Right kidney (tissue), 1 donor: ENCODE measurements around the gene LIMS2.
A peak's percentile ranks its signal among the peaks of the same experiment; 100 is the strongest.

ENCODE experiments used
- DNase-seq: peaks from one replicate; pipeline ENCODE4 v3.0.0-alpha.2; 2016

The LIMS2 gene

DNA sequence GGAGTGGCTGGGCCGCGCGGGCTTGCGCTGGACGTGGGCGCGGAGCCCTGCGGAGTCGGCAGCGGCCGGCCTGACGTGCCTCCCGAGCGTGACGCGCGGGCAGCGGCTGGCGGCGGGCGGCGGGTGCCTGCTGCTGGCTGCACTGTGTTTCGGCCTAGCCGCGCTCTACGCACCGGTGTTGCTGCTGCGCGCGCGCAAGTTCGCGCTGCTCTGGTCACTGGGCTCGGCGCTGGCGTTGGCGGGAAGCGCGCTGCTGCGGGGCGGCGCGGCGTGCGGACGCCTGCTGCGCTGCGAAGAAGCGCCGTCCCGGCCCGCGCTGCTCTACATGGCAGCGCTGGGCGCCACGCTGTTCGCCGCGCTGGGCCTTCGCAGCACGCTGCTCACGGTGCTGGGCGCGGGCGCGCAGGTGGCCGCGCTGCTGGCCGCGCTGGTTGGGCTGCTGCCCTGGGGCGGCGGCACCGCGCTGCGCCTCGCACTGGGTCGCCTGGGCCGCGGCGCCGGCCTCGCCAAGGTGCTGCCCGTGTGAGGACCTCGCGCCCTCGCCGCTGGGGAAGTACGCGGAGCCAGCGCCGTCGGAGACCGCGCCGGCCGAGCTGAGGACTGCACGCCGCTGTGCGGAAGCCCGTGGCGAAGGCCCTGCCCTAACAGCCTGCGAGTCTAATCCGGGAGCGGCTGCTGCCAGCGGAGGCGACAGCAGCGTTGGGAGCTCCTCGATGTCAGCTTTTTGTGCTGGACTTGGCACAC, 26.5 kb upstream of the LIMS2 start:
- peak; percentile 93 for DNase-seq

DNA sequence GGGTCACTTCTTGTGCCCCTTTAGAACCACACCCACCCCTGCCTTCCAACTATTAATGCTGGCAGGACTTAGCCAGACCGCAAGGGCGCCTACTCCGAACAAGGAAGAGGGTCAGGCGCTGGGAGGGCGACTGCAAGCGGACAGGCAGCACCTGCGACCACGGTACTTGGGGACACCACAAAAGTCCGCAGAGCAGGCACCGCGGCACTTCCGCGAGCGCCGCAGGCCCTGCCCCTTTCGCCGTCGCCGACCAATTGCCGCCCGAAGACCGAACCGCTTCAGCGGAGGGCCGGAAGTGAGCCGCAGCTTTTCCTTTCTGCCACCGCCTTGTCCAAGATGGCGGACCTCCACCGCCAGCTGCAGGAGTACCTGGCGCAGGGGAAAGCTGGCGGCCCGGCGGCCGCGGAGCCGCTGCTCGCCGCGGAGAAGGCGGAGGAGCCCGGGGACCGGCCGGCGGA, 25.9 kb upstream of the LIMS2 start, which contains the start of gene SFT2D3:
TSS of gene SFT2D3 (plus strand) at position 305 of the 458 bp plus-strand sequence. CDS start at position 337, 32 bp downstream.
- DNase-seq, result peak; percentile 89

DNA sequence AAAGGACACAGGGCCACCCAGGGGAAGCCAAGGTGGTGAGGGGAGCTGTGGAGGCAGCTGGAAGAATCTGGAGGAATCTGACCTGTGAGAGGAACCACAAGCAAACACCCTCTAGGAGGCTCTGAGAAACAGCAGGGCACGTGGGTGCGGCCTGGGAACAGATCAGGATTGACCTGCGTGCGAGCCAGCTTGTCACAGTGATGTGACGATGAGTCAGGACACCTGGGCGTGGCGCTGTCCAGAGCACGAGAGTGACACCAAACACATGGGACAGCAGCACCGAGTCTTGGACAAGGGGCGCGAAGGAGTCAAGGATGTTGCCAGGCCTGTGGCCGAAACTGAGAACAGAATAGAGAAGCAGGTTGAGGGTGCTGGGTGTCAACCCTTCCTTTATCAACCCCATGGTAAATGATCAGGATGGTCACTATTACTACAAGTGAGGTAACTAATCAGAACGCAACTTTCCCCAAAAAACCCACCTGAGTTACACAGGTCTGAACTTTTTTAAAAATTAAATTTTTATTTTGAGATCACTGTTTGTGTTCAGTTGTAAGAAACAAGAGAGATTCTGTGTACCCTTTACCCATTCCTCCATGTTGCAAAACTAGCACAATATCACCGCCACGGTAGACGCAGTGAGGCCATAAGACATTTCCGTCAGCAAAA, 25.3 kb upstream of the LIMS2 start:
- DNase-seq, result peak; percentile 48

DNA sequence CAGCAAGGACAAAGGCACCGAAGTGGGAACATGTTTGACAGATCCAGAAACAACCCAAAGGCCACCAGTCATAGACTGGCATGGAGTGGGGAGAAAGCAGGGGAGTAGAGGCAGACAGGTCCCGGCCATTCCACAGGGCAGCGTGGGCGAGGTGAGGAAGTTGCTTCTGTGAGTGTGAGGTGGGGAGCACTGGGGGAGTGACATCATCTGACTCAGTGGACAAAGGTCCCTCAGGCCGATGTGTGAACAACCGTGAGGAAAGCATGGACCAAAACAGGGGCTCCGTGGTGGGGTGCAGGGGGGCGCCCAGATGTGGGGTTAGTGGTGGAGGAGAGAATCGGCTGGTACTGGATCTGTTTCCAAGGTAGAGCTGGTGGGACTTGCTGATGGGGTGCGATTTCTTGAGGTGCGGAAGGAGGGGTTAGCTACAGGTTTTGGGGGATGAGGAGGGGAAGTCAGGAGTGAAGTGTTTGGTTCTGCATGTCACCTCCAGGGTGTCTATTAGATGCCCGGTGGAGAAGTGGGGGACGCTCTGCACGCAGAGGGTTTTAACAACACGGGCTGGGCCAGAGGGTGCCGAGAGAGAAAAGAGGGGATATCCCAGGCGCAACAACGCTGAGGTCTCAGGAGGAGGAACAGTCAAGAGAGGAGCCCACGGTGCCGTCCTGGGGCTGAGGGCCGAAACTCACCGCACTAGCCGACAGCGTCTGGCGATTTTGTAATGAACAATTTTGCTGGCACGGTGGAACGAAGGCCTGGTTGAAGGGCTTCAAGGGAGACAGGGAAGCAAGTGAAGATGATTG, 23.4 kb upstream of the LIMS2 start:
- DNase-seq, result no peak

DNA sequence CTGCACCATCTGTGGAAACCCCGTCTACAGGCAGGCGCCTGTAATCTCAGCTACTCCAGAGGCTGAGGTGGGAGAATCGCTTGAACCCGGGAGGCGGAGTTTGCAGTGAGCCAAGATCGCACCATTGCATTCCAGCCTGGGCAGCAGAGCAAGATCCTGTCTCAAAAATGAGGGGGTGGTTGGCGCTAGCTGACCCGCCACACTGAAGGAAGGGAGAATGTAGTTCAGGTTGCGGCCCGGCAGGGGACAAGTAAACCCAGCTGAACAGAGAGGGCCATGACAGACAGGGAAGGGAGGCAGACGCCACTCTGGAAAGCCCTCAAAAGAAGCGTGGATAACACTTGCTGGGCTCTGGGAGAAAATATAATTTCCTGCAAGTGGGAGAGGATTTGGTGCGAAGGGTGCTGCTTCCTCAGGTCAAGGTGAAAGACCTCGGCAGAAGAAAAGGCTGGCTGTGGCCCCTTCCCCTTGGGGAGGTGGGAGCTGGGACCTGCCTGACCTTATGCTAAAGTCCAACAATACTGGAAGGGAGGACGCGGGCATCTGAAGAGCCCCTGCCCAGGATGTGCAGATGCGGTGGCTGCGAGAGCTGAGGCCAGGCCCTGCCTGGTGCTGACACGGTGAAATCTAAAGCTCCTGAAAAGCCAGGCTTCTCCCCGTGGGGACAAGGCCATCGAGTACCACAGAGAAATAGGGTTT, 22.3 kb upstream of the LIMS2 start:
- no peak for DNase-seq

DNA sequence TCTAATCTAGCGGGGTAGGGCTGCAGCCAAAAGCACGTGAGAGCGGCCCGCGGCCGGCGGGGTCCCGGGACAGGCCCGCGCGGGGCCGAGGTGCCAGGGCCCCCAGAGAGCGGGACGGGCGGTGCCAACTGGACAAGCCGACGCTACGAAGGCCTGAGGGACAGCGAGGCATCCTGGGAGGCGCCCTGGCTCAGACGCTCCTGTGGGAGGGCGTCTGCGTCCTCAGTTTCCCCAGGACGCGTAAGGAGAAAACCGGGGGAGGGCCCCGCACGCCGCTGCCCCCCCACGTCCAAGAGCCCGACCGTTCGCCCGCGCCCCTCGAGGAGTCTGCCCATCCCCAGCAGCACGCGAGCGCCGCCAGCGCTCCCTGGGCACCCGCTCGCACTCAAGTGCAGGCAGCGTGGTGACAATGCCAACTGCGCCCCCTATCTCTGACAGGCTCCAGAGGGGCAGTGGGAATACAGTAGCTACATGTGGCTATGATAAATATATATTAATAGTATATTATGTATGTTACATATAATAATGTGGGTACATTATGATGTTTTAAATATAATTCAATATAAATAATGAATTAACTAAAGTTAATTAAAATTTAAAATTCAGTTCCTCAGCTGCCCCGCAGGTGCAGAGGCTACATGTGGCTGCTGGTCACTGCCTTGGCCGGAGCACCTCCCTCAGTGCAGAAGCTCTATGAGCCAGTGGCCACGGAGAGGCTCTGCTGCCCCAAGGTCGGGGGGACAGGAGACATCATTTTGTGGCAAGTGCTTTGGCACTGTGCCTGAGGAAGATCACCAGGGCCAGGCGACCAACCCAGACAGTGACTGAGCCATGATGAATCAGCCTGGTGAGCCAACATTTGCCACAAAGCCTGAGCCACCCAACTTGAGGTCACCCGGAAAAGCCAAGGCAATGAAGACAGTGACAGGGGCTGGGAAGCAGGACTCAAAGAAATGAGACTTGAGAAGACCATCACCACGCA, 20.5 kb upstream of the LIMS2 start:
- peak; percentile 60 for DNase-seq

DNA sequence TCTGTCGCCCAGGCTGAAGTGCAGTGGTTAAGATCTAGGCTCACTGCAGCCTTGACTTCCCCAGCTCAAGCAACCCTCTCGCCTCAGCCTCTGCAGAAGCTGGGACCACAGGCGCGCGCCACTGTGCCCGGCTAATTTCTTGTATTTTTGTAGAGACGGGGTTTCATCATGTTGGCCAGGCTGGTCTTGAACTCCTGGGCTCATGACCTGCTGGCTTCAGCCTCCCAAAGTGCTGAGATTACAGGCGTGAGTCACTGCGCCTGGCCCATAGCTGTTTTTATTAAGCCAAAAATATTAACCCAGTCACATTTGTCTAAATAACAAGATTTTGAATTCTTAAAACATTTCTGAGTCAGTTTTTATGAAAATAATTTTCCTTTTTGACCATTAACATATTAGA, 19.7 kb upstream of the LIMS2 start:
- DNase-seq, result no peak

DNA sequence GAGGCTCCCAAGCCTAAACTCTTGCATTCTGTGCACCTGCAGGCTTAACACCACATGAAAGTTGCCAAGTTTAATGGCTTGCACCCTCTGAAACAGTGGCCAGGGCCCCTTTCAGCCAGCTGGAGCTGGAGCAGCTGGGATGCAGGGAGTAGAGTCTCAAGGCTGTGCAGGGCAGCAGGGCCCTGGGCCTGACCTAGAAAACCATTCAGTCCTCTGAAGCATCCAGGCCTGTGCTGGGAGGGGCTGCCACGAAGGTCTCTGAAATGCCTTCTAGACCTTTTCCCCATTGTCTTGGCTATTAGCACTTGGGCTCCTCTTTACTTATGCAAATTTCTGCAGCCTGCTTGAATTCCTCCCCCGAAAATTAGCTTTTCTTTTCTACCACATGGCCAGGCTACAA, 15.4 kb upstream of the LIMS2 start:
- DNase-seq, result no peak

DNA sequence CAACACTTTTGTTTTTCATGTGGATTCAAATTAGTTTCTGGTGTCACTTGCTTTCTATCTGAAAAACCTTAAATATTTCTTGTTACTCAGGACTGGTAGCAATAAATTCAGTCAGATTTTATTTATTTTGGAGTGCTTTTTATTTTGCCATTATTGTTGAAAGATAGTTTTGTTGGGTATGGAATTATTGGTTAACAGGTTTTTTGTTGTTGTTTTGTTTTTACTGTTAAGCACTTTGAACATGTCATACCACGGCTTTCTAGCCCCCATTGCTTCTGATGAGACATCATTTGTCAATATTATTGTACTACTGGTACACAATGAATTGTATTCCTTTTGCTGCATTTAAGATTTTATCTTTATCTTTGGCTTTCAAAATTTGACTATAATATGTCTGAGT, 13.1 kb upstream of the LIMS2 start:
- DNase-seq, result no peak

DNA sequence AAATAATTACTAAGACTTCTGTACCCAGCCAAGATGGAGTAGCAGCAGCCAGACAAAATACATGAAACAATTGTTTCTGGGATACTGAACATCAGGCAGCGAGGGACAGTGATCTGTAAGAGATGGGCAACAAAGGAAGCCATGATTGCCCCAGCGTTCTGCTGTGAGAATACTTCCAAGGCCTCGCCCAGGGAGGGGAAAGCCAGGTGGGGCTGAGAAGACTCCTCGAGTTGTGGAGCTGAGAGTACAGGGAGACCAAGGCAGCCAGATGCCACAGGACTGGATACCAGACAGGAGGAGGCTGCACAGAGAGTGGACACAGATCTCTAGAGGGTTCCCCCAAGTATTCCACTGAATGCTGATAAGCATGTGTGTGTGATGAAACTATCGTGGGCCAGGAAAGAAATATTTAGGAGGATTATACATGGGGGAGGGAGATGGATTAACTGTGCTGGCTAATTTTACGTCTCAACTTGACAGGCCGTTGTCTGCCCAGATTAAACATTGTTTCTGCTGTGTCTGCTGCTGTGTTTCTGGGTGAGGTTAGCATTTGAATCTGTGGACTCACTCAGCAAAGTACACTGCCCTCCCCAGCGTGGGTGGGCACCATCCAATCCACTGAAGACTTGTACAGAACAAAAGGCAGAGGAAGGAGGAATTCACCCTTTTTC, 10.2 kb upstream of the LIMS2 start:
- no peak for DNase-seq

DNA sequence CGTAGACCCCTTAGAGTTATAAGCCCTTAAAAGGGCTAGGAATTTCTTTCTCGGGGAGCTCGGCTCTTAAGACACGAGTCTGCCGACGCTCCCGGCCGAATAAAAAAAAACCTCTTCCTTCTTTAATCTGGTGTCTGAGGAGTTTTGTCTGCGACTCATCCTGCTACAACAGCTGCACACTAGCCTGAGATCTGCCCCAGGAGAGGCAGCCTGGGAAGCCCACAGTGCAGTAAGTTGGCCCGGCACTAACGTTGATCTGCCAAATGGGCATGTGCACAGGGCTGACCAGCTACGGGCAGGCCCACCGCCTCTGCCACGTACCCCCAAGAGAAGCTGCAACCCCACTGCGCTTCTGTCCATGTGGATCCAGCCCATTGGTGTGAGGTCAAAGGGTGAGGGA, 8.4 kb upstream of the LIMS2 start:
- no peak for DNase-seq

DNA sequence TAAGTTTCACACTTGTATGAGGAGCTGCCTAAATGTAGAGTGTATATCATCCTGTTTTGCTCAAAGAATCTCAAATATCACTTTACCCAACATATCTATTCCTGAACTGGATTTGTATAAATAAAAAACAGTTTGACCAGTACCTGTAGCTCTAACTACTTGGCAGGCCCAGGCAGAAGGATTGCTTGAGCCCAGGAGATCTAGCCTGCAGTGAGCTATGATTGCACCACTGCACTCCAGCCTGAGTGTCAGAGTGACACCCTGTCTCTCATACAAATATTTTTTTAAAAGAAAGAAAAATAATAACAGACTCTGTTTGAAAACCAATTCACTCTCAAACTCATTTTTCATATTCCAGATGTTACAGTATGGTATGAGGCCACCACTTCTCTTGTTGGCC, 7.7 kb upstream of the LIMS2 start:
- no peak for DNase-seq

DNA sequence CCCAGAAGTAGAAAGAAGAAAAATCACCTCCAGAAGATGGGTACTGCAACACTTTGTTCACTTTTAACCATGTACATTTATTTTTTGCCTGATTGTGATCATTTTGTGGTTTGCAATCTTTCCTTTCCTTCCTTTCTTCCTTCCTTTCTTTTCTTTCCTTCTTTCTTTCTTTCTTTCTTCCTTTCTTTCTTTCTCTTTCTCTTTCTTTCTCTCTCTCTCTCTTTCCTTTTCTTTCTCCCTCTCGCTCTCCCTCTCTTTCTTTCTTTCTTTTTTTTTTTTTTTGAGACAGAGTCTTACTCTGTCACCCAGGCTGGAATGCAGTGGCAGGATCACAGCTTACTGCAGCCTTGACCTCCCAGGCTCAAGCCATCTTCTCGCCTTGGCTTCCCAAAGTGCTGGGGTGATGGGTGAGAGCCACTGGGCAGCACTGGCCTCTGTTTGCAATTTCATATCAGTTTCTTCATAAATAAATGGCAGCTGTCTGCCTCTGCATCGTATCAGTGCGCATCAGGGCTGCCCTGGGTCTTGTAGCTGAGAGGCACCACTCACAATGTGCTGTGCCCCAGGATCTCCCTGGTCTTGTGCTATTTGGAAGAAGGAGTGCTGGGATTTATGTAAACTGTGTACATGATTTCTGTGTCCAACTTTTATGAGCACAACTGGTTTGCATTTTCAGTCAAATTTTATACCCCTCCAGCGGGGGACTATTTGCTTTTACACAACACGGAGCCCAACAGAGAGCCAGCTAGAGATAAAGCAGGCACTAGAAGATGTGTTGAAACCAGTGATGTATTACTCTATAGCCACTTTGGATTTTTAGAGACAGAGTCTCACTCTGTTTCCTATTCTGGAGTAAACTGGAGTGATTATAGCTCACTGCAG, 6.9 kb upstream of the LIMS2 start:
- no peak for DNase-seq

DNA sequence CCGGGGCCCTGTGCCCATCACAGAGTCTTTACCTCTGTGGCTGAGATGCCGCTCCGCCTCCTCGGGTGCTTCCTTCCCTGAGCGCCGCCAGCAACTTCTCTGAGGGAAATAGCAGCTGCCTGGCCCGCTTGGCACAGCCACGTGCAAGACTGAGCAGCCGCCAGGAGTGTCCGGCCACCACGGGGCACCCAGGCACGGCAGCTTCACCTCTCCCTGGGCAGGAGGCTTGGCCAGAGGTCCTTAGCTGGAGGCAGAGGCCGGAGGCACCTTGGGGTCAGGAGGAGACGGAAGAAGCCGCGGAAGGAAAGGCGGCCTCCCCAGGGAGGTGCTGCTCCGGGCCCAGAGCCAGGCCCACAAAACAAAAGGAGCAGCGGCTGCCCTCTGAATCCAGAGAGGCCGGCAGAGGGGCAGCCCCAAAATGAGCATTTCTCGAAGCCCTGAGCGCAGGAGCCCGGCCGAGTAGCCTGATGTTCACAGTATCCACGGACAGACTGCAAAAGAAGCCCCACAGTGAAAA, 6.0 kb upstream of the LIMS2 start:
- peak; percentile 31 for DNase-seq

DNA sequence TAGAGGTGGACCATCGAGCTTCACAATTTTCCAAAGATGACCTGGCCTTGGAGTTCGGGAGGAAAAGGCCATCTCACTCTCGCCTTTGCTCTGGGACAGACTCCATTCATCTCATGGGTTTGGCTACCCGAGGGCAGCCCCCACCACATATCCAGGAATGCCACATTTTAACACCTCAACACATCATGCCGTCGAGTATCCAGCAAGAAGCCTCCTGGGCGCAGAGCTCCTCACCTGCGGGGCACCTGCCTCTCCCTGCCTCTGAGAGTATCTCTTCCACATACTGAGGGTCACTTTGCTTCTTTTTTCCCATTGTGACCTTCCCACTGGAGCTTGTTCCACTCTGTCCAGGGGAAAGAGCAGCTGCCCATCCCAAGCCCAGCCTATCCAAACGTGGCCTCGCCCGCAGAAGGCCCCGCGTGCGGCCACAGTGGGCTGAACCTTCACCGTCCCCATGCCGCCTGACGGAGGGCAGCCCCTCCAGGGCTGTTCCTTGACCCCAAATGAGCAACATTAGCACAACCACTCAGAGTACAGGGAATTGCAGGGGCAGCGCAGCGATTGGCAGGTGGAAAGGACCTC, 5.5 kb upstream of the LIMS2 start:
- DNase-seq, result no peak

DNA sequence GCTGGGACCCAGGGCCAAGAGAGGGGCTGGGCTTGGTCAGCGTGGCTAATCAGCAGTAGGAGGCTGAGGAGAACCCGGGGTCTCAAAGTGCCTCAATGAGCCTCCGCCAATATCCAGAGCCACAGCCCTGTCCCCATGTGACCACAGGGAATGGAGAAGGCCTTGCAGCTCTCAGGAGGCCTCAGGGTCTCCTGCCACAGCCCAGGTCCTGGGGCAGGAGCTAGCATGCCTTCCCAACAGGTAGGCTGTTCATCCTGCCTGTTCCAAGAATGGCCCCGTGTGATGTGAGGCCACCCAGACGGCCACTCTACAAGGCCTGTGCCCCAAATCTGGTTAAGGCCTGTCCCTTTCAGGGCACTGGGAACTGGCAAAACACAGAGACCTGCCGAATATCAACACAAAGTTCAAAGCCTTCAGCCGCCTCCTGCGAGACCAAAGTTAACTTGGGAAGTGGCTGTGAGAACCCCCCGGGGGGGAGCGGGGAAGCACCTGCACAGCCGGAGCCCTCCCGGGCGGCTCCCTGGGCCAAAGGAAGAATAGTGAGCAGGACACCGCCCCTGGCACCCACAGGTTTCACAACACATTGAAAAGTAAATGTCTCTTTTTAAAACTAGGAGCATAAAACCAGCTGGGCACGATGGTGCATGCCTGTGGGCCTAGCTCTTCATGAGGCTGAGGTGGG, 4.5 kb upstream of the LIMS2 start:
- no peak for DNase-seq

DNA sequence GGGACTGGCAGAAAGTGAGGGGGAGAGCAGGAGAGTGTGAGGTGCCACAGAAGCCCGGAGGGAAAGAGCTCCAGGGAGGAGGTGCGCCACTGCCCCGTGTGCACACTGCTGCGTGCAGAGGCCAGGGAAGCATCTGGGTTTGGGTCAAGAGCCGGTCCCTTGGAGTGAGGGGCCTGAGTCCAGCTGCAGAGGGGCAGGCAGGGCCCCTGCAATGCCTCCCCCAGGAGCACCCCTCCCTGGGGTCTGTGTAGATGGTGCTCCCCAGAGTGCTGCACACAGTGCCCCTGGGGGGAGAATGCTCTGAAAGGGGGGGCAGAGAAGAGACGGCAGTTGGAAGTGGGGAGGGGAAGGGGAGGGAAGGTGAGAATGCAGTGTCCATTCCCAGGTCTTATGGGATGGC, 3.7 kb upstream of the LIMS2 start:
- no peak for DNase-seq

DNA sequence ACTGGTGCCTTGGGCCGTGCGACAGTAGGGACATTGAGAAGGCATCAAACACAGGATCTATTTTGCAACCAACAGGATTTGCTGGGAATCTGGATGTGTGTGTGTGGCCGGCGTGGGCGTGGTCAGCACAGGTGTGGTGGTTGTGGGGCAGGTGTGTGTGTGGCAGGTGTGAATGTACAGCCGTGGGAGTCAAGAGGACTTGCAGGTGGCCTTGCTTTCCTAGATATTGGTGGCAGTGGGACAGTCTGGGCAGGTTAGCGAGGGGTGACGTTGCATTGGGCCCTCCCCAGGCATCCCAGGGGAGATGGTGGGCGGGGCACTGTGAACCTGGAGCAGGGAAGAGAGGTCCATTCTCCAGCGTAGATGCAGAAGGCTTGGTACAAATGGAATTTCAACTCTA, 3.2 kb upstream of the LIMS2 start:
- no peak for DNase-seq
